Stimulated activated CD4-positive, alpha-beta T cell treated with anti-CD3 and anti-CD28 coated beads, Interleukin-15, amount 100 ng/mL, for 24 hours (primary cell): Measurements from ENCODE around the gene ABHD17B.

Experiments
- DNase-seq: peaks from one replicate; pipeline ENCODE4 v3.0.0-alpha.2; 2020

Gene ABHD17B

DNA sequence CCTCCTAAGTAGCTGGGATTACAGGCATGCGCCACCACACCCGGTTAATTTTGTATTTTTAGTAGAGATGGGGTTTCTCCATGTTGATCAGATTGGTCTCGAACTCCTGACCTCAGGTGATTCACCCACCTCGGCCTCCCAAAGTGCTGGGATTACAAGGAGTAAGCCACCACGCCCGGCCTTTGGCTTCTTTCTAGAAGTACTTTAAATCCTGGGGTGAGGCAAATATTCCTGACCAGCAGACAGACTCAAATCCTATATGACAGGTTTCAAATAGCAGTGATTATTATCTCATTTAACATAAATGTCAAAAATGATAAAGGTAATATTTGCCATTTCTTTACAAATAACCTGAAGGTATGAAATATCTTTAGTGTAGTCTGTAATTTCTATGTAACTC, 35.6 kb downstream of the ABHD17B start:
- no peak for DNase-seq

DNA sequence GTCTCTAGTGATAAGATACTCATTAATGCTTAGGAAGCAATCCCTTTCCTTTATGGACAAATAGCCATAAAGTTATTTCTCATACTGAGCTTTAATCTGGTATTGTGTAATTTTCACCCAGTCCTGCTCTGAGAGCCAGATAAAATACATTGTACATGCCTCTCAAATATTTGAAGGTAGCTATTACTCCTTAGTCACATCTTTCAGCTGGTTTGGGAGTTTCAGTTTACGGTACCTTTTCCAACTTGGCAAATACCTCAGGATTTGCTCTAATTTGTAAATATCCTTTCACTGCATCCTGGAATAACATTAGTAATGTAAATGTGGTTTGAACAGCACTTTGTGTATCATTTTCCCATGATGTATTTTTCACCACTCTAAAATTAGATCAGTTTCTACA, 47.4 kb downstream of the ABHD17B start:
- DNase-seq: no peak

DNA sequence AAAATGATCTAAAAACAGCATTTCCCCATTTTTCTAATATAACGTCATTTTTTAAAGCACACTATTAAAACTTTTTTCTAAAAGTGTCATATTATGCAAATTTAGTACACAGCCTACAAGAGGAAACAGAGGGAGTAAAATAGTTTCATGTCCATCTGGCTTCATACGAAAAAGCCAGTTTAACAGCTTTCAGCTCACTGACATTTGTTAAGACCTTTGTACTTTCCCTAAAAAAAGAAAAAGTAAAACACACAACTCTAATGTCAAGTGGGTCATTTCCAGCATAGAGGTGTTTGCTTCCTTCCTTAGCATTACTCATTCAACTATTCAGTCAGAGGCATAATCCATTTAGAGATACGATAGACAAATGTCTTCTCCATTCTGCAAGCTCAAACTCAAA, 49.4 kb downstream of the ABHD17B start:
- no peak for DNase-seq

DNA sequence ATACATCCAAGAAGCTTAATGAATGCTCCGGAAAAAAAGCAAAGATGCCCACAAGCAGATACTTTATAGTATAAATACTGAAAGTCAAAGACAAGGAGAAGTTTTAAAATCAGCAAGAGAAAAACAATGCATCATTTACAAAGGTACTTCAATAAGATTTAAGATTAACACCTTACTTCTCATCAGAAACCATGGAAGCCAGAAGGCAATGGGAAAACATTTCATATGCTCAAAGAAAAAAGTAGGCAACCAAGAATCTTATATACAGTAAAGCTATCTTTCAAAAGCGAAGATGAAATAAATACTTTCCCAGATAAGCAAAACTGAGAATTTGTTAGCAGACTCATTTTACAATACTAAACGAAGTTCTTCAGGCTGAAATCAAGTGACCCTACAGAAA, 51.1 kb downstream of the ABHD17B start:
- DNase-seq: no peak

DNA sequence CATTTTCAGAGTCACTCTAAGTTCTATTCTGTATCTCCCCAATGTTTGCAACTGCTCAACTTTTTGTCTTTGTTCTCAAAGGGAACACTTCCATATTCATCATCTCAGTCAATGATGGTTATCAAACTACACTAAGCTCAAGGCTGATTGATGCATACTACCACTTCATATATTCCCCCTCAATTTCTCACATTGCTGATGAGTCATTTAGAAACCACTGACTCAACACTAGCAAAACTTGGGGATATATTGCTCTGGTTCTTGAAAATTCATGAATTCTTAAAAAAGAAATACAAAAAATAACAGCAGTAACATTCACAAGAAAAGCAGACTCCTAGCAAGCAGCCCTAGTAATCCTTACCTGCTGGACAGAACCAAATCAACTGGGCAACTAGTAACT, 52.2 kb downstream of the ABHD17B start:
- DNase-seq: no peak

DNA sequence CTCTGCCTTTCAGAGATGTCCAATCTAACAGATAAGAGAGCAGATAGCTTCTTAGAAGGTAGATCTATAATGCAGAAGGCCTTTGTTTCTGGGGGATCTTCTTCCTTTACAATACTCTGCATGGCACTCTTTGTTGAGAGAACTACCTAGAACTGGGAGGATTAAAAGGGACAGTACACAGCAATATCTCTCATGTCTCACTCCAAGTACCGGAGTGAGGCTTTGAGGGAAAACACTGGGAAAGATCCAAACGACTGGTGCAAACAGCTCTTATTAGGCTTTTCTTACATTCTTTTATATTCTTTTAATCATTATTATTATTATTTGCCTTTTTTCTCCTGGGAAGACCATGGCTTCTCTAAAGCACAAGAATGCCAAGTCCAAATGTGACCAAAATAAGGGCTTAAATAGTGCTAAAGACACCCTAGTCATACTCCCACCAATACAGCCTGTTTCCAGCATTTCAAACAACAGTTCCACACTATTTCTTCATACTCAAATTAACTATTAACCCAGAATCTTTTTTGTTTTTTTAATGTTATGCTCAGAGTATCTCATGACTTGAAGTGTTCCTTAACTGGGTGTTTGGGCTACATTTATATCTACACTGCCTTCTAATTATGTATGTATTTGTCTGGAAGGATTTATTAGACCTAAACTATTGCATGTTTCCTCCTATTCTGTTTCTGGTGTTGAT, 52.7 kb downstream of the ABHD17B start:
- DNase-seq: no peak

DNA sequence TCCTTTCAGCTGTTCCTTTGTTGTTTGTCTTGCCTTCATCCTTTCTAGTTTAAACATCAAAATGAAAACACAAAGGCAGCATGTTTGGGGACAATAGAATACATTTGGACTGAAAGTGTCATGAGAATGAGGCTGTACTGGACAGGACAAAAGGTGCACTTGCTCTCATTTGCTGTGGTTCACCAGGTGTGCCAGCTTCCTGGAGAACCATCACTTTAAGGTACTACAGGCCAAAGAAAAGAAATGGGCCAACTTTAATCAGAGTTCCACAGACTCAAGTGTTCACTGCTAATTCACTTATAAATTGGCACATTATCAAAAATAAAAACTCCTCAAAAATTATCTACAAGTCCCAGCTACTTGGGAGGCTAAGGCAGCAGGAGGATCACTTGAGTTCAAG, 53.8 kb downstream of the ABHD17B start:
- no peak for DNase-seq

DNA sequence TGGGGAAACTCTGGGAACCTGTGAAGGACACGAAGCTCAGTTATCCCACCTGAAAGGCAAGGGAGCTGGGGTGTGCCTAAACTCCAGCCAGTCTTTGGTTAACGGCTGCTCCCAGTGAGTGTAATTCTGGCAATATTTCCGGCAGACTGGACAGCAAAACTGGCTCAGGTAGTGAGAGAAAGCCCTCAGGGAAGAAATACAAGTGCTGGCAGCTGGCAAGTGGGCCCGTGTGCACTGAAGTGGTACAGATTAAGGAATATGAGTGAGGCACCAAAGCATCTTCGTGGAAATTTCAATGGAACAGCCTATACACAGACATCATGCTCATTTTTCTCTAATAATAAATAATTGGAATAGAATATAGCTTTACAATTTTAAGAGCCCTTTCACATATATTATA, 56.2 kb downstream of the ABHD17B start:
- DNase-seq: no peak

DNA sequence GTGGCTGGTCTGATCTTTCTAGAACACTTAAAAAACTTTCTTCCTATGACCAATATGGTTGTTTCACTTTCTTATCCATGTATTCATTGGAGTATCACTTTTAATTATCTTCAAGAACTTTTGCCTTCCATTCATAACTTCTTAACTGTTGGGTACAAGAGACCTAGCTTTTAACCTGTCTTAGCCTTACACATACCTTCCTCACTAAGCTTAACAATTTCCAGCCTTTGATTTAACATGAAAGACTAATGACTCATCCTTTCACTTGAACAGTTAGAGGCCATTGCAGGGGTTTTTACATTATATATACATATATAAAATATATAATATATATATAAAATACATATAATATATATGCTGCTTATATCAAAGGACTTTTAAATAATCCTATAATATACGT, 57.9 kb downstream of the ABHD17B start:
- DNase-seq: no peak

DNA sequence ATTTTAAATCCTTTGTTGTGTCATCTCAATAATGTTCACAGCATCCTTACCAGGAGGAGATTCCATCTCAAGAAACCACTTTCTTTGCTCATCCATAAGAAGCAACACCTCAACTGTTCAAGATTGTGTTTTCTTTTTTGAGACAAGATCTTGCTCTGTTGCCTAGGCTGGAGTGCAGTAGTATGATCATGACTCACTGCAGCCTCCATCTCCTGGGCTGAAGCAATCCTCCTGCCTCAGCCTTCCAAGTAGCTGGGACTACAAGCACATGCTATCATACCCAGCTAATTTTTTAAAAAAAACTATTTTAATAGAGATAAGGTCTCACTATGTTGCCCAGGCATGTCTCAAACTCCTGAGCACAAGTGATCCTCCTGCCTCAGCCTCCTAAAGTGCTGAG, 60.0 kb downstream of the ABHD17B start:
- no peak for DNase-seq

DNA sequence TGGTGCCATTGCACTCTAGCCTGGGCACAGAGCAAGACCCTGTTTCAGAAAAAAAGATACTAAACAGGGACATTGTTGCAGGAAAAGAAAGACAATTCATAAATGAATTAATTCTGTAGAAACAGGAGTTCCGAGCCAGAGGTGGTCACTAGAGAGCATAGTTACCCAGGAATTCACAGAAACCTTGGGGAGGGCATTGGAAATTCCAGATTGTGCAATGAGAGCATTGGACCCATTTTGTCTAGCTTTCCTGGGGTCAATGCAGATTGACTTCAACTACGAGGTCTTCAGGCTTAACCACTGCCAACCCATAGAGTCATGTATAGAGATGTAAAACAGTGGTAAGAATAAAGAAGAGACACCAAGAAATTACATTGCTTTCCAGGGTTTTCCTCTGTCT, 63.1 kb downstream of the ABHD17B start:
- DNase-seq: no peak

DNA sequence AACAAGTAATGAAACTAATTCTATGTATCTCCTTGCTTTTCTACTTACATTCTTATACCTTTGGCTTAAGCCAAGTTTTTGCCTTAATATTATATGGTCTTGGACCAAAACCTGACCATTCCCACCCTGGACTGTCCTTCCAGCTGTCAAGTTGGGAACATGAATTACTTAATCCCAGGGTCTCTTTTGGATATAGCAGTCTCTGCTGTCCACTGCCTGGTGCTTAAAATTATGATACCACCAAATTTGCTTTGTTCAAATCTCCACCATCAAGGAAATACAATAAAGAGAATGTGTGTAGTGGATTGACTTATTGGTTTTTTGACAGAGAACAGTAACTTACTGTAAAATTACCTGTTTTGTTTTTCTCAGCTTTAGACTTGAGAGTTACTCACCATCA, 66.2 kb downstream of the ABHD17B start:
- no peak for DNase-seq

DNA sequence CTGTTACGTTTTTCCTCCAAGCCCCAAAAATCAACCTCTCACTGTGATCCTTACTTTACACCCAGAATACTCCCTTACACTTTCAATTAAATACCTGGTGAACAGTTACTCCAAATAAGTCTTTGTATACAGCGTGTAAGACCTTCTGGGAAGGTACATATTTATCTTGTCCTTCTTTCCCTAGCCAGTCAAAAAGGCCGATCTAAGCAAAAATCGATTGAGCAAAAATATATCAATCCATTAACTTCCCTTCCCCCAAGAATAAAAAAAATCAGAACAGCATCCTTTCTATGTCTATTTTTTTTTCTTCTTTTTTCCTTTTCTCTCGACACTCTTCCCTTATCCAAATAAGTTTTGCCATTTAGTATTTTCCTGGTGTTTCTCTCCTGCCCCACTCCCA, 71.3 kb downstream of the ABHD17B start:
- DNase-seq: no peak

DNA sequence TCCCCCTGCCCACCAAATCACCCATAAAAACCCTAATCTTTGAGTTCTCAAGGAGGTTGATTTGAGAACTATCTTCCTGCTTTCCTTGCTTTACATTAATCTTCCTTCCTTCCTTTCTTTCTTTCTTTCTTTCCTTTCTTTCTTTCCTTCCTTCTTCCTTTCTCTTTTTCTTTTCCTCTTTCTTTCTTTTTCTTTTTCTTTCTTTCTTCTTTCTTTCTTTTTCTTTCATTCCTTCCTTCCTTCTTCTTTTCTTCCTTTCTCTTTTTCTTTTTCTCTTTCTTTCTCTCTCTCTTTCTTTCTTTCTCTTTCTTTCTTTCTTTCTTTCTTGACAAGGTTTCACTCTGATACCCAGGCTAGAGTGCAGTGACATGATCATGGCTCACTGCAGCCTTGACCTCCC, 75.4 kb downstream of the ABHD17B start:
- no peak for DNase-seq

DNA sequence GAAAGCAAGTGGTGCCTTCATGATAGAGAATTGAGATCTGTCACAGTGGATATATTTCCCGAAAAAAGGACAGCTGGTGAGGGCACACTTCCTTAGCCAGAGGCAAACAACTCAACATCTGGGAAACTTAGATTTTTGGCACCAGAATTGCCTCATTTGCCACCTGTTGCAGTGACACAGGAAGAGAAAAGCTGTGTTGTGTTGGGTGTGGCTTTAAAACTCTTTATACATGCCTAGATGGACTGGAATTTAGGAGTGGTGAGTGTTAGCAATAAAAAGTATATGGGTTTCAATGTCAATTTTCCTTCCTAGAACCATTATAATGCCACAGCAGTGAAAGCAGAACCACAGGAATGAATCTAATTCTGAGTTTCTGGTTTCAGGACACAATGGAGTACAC, 80.1 kb downstream of the ABHD17B start:
- no peak for DNase-seq

DNA sequence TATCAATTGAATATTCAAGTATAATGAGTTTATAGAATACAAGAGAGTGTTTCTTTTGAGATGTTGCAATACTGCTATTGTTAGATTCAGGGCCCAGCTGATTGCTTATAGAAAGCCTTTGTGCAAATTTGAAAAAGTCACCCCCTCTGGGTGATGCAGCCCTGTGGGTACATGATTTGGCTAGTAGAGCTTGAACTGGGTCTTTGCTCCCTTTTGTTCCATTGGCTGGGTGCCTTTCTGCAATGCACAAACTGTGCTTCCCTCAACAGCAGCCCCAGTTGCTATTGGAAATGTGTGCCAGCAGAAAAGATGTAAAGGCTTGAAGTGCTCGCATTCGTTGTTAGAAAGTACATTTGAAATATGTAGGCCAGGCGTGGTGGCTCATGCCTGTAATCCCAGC, 80.8 kb downstream of the ABHD17B start:
- no peak for DNase-seq

DNA sequence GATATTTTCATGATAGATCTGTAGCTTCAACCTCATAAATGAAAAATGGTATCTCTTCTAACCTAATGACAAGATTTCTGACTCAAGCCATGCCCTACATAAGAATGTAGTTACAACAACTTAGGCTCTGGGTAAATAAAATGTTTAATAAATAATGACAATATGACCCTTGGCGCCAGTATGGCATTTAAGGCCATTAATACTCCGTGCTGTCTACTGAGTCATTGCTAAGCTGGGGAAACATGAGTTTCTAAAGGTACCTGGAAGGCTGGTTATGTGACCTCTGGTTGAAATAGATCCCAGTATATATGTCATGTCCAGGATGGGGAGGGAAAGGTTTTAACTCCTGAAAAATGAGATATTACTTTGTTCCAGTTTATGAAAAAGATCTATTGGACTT, 84.7 kb downstream of the ABHD17B start:
- DNase-seq: no peak

DNA sequence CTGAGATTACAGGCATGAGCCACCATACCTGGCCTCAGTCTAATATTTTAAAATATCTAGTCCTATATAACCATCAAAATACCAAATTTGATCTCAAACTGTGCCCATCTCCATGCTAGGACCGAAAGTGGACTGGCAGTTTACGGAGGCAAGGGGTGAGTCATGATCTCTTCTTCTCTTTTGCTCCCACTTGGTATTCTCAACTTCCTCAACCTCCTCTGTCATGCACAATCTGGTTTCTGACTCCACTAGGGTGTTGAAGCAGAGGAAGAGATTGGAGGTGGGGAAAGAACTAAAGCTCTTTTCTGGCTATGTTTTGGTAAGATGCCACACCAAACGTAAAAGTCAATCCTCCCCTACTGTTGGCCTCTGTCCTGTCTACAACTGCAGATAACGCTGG, 86.7 kb downstream of the ABHD17B start:
- no peak for DNase-seq

DNA sequence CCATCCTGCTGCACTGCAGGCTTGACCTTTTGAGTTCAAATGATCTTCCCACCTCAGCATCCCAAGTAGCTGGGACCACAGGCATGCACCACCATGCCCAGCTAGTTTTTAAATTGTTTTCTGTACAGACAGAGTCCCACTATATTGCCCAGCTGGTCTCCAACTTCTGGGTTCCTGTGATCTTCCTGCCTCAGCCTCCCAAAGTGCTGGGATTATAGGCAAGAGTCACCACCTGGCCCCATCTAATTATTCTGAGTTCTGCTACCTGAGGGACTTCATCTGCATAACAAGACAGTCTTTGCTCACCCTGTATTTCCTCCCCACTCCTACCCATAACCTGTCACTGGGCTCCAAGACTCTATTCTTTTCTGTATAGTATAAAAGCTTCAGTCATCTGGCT, 88.1 kb downstream of the ABHD17B start:
- no peak for DNase-seq

DNA sequence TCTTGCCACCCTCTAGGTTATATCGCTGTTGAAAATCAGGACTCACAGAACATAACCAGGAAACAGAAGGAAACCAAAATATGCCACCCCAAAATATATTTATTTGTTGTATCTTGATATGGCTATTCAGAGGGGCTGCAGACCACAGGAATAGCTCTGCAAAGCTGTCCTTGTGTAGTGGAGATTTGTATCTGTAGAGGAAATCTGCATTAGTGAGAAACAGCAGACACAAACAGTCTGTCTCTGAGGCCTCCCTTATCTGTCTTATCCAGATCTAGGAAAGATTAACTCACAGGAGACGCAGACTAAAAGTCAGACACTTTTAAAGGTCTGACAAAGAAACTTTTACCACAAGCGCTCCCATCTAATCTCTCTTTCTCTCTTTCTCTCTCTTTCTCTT, 88.5 kb downstream of the ABHD17B start:
- DNase-seq: no peak

DNA sequence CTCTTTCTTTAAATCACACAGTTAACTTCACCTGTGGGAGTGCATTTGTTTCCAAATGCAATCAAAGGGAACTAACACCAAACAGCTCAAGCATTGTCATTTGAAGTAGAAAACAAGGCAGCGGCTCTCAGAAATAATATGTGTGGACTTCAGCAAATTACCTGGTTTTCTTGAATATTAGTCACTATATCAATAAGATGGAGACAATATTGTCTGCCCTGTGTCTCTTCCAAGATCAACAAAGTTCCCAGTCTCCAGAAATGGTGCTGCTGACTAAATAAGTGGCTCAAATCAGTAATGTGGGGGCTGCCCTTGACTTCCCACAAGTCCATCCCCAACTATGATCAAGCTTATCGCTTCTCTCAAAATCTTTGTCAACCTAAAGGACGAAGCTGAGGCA, 89.6 kb downstream of the ABHD17B start:
- DNase-seq: no peak

DNA sequence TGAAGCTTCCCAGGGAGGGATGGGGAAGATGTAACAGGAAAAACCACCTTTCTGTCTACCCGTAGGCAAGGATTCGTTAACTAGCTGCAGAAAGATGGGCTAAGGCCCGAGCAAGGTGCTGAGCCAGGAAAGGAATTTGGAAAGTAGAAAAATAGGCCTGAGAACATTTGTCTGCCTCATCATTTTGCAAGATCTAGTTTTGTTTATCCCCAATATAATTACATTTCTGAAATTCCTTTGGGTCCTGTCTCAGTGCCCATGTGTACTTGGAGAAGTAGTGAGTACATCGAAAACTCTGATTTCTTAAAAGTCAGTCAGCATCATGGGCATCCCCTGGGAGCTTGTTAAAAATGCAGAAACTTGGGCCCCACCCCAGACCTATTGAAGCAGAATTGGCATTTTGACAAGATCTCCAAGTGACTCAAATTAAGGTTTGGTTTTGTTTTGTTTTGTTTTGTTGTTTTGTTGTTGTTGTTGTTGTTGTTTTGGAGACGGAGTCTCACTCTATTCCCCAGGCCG, 90.5 kb downstream of the ABHD17B start:
- DNase-seq: no peak

DNA sequence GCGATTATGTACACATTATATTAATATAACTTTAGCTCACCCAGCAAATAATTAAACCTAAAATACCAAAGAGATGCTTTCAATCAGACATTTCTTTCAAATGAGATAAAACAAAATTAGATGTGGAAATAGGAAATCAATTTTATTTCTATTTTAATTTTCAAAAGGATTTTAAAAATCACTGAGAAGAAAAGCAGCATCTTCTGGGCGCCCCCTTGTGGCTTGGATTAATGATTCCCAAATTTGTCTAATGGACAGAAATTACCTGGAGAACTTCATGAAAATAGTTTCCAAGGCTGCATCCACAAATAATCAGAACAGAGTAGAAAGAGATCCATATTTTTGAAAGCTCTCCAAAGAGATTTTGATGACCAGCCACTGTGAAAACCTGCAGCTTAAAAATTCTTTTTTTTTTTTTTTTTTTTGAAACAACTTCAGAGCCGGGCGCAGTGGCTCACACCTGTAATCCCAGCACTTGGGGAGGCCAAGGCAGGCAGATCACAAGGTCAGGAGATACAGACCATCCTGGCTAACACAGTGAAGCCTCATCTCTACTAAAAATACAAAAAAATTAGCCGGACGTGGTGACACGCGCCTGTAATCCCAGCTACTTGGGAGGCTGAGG, 91.8 kb downstream of the ABHD17B start:
- DNase-seq: peak; percentile 63

DNA sequence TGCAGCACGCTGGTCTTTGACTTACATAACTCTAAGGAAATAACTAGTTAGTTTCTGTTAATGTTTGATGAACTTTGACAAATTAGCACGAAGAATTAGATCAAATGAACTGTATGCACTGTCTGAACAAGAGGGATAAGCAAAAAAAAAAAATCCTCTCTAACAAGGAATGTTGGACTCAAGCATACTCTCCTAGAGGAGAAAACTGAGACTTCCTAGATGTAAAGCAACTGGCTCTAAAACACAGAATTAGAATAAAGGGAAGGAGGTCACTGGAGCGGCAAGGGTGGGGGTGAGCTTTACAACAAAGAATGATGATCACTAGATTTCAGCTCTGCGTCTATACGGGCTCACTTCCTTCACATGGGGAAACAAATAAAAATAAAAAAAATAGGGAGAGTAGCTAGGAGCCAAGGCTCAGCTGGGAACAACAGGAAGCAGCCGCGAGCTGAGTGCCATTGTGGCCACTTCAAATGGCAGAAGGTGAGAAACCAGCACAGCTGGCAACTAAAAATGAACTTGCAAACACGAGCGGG, 94.0 kb downstream of the ABHD17B start:
- DNase-seq: no peak
